ENCODE results near the gene FAM83D. TPM values are rescaled to one million over a fixed set of nuclear protein-coding genes. Genes with fewer than 3 reads are reported as not detected.

Gene FAM83D, protein sequence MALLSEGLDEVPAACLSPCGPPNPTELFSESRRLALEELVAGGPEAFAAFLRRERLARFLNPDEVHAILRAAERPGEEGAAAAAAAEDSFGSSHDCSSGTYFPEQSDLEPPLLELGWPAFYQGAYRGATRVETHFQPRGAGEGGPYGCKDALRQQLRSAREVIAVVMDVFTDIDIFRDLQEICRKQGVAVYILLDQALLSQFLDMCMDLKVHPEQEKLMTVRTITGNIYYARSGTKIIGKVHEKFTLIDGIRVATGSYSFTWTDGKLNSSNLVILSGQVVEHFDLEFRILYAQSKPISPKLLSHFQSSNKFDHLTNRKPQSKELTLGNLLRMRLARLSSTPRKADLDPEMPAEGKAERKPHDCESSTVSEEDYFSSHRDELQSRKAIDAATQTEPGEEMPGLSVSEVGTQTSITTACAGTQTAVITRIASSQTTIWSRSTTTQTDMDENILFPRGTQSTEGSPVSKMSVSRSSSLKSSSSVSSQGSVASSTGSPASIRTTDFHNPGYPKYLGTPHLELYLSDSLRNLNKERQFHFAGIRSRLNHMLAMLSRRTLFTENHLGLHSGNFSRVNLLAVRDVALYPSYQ
- 15.8 and 28.7 TPM in 2 replicates for total RNA-seq

DNA sequence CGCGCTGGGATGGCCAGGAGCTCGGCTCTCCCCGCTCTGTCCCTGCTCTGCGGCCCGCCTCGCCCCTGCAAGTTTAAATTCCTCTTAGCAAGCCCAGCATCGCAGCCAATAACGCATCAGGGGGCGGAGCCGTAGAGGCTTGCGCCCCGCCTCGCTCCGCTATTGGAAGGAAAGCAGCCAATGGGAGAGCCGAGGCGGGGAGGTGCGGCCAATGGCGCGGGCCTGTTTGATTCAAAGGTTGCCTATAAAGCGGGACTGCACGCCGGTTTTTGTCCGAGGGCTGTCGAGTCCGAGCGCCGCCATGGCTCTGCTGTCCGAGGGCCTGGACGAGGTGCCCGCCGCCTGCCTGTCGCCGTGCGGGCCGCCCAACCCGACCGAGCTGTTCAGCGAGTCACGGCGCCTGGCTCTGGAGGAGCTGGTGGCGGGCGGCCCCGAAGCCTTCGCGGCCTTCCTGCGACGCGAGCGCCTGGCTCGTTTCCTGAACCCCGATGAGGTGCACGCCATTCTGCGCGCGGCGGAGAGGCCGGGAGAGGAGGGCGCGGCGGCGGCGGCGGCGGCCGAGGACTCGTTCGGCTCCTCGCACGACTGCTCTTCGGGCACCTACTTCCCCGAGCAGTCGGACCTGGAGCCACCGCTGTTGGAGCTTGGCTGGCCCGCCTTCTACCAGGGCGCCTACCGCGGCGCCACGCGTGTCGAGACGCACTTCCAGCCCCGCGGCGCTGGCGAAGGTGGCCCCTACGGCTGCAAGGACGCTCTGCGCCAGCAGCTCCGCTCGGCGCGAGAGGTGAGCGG lies at the start of gene FAM83D:
Gene FAM83D (plus strand): TSS at position 276 of the 792 bp plus-strand sequence. CDS start 26 bp downstream, at position 302.

DNA sequence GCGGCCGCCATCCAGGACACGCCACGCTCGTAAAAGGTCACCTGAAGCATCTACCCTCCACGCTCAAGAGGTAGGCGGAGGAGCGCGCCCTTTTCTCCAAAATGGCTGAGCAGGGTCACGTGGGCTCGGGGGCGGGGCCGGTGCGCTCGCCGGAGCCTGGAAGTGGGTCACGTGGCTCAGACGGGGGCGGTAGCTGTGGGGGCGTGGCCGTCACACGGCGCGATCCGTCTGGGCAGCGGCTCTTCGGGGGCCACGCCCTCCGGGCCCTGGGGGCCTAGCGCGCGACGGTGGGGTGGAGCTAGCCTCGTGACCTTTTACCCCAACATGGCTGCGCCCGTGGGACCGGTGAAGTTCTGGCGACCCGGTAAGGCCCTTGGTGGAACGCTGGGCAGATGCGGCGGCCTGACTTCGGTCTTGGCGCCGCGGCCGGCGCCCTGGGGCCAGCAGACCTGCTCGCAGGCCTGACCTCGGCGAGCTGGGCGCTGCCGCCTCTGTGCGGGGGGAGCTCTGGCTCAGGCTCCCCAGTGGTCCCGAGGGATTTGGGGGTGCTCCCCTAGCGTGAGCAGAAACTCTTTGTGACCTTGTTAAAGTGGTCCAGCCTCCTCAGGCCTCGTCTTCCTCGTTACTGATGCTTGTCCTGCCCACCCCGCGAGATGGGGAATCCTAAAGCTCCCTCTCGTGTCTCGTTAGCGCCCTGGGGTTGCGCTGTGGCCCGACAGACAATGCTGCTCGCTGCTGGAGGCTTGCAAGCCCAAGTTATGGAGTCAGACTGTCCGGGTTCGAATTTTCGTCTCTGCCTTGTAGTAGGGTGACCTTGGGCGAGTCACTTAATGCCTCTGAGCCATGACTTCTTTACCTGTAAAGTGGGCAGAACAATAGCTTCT lies 36.1 kb downstream of the FAM83D start, which contains the start of gene DHX35:
Gene DHX35 (plus strand): TSS at position 301 of the 884 bp plus-strand sequence. CDS start 24 bp downstream, at position 325.

Small RNA genes within 50 kb of the gene (small RNA-seq; reads per million reads assigned to genes)
- gene AL023803.1: 0.11 reads per million

Other genes starting within 250 kb of the FAM83D start
- gene SLC32A1, start 201.9 kb upstream of the FAM83D start, total RNA-seq: not detected in 2 replicates
- gene ACTR5, start 178.0 kb upstream of the FAM83D start, total RNA-seq: 5.5 and 9.8 TPM in 2 replicates
- not detected in 2 replicates for gene PPP1R16B, start 120.7 kb upstream of the FAM83D start, total RNA-seq
- gene DHX35, start 35.9 kb downstream of the FAM83D start, total RNA-seq: 8.8 and 11.5 TPM in 2 replicates

All from subcutaneous preadipocyte (primary cell).